ENCODE measurements around the gene BLZF1. TPM values are rescaled to one million over a fixed set of nuclear protein-coding genes. Genes with fewer than 3 reads are reported as not detected.

BLZF1 gene
- total RNA-seq, 1 experiment from 2014 or later: 57.8 TPM

DNA sequence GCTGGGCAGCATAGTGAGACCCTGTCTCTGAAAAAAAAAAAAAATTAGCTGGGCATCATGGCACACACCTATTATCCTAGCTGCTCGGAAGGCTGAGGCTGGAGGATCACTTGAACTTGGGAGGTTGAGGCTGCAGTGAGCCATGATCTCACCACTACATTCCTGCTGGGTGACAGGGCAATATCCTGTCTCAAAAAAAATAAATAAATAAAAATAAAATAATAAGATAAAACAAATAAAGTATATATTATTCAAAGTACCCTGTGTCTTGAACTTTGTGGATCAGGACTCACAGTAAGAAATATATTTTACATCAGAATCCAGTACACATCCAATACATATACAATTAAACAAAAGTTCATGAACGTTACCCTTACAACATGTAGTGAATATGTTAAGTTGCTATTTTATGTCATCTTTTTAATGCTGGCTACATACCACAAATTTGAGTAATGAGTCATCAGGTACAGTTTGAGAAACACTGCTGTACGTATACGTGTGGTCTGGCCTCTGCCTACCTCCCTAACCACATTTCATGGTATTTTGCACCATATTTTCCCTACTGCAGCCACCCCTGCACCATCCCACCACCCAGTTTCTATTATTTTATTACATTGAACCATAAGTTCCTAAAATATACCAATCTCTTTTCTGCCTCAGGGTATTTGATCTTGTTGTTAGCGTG lies 4.8 kb upstream of the BLZF1 start:
- intact Hi-C loops (cut with micrococcal nuclease): loop anchor here (10.0 kb wide), 2 partner anchors 432 to 648 kb away; partner anchors contain the start of gene METTL18
- Mint-ChIP-seq H3K4me1 (ENCODE audit: insufficient read depth, unreplicated experiment) (peaks cover 17% of the 10 kb centered on the region), H3K27me3 (ENCODE audit: insufficient read depth, unreplicated experiment) (no peaks in the 10 kb centered on the region), H3K9me3 (ENCODE audit: unreplicated experiment) (no peaks in the 10 kb centered on the region), H3K36me3 (ENCODE audit: insufficient read depth, unreplicated experiment) (no peaks in the 10 kb centered on the region), H3K4me3 (ENCODE audit: unreplicated experiment) (no peak overlapping the region), H3K27ac (ENCODE audit: low read depth, unreplicated experiment) (peak overlapping the region; percentile 80)
- ChIA-PET POLR2A (interaction anchor here (0.6 to 1.2 kb wide), 5 partner anchors 10 to 727 kb away, joined by 3 to 4 read pairs (median 3); partner anchors contain the start of gene ATP1B1), CTCF (interaction anchor here (0.9 to 3.7 kb wide), 5 partner anchors 15 to 763 kb away, joined by 3 to 32 read pairs (median 4); no protein-coding TSS in a partner anchor)
- DNase-seq (ENCODE audit: unreplicated experiment): peak; percentile 84
- TF ChIP-seq, protein P1, sequence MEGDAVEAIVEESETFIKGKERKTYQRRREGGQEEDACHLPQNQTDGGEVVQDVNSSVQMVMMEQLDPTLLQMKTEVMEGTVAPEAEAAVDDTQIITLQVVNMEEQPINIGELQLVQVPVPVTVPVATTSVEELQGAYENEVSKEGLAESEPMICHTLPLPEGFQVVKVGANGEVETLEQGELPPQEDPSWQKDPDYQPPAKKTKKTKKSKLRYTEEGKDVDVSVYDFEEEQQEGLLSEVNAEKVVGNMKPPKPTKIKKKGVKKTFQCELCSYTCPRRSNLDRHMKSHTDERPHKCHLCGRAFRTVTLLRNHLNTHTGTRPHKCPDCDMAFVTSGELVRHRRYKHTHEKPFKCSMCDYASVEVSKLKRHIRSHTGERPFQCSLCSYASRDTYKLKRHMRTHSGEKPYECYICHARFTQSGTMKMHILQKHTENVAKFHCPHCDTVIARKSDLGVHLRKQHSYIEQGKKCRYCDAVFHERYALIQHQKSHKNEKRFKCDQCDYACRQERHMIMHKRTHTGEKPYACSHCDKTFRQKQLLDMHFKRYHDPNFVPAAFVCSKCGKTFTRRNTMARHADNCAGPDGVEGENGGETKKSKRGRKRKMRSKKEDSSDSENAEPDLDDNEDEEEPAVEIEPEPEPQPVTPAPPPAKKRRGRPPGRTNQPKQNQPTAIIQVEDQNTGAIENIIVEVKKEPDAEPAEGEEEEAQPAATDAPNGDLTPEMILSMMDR (IDR thresholded peaks at IDR 0.05; ENCODE audit: unreplicated experiment): no peak
- BruUV-seq (replicated peaks): no TSS peak

DNA sequence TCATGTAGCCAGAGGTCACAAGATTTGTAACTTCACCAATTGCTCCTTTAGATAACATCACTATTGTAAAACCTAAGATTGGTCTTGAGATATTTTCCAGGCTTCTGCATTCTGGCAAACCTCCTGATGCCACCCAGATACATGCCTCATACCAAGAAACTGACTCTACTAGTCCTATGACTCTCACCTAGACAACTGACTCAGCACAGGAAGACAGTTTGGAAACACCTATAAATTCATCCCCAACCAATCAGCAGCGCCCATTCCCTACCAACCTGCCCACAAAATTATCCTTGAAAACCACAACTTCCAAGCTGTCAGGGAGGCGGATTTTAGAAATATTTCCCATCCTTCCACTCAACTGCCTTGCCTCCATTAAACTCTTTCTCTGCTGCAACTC lies 3.0 kb upstream of the BLZF1 start:
- Mint-ChIP-seq H3K27ac (ENCODE audit: low read depth, unreplicated experiment) (no peak overlapping the region), H3K36me3 (ENCODE audit: insufficient read depth, unreplicated experiment) (no peaks in the 10 kb centered on the region), H3K27me3 (ENCODE audit: insufficient read depth, unreplicated experiment) (no peaks in the 10 kb centered on the region), H3K4me1 (ENCODE audit: insufficient read depth, unreplicated experiment) (peaks cover 19% of the 10 kb centered on the region), H3K9me3 (ENCODE audit: unreplicated experiment) (no peaks in the 10 kb centered on the region), H3K4me3 (ENCODE audit: unreplicated experiment) (no peak overlapping the region)
- TF ChIP-seq, protein P1 (IDR thresholded peaks at IDR 0.05; ENCODE audit: unreplicated experiment): no peak
- DNase-seq (ENCODE audit: unreplicated experiment): peak; percentile 87
- intact Hi-C loops (cut with micrococcal nuclease): loop anchor here (5.0 to 10.0 kb wide), 4 partner anchors 253 to 728 kb away; partner anchors contain the start of gene METTL18
- CTCF ChIA-PET: interaction anchor here (0.6 to 1.2 kb wide), 5 partner anchors 9 to 765 kb away, joined by 3 to 6 read pairs (median 3); no protein-coding TSS in a partner anchor
- POLR2A ChIA-PET: interaction anchor here (0.6 to 1.9 kb wide), 12 partner anchors 9 to 728 kb away, joined by 3 to 12 read pairs (median 4); partner anchors contain the start of gene SLC19A2
- BruUV-seq (replicated peaks): no TSS peak

DNA sequence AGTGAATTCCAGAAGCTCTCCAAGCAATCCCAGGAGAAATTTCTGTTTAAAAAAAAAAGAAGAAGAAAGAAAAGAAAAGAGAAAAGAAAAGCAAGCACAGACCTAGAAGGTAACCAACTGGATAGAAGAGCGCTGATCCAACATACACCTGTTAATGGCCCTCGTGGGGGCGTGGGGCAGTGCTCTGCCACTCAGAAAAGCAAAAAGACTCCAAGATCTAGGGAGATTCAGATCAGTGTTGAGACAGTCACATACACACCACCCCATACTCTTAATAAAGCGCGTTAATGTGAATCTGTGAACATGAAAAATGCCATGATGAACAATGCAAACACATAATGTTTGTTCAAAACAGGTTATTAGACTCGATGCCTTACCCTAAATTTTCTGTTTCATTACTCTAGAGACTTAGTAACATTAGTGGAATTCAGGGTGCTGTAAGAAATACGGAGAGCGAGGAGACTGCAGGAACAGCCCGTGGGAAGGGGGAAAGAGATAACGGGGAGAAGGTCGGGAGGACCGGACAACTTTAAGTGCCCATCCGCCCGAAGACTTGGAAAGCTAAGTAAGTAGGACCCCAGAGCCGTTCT lies 804 bp upstream of the BLZF1 start:
- H3K27me3 Mint-ChIP-seq (ENCODE audit: insufficient read depth, unreplicated experiment): no peaks in the 10 kb centered on the region
- ChIA-PET POLR2A (interaction anchor here (0.6 to 4.0 kb wide), 29 partner anchors 10 to 1431 kb away, joined by 3 to 51 read pairs (median 5); partner anchors contain the start of genes ATP1B1, DCAF6, METTL18 and SLC19A2), CTCF (interaction anchor here (0.6 to 3.5 kb wide), 12 partner anchors 10 to 1019 kb away, joined by 3 to 16 read pairs (median 4); no protein-coding TSS in a partner anchor)
- H3K36me3 Mint-ChIP-seq (ENCODE audit: insufficient read depth, unreplicated experiment): peaks cover 16% of the 10 kb centered on the region
- no peak overlapping the region for H3K4me3 Mint-ChIP-seq (ENCODE audit: unreplicated experiment)
- peaks cover 24% of the 10 kb centered on the region for H3K4me1 Mint-ChIP-seq (ENCODE audit: insufficient read depth, unreplicated experiment)
- TSS peak; percentile 69 for BruUV-seq (replicated peaks)
- no peaks in the 10 kb centered on the region for H3K9me3 Mint-ChIP-seq (ENCODE audit: unreplicated experiment)
- TF ChIP-seq, protein P1 (IDR thresholded peaks at IDR 0.05; ENCODE audit: unreplicated experiment): no peak
- intact Hi-C loops (cut with micrococcal nuclease): loop anchor here (2.0 to 10.0 kb wide), 5 partner anchors 118 to 730 kb away; partner anchors contain the start of genes METTL18 and SLC19A2
- DNase-seq (ENCODE audit: unreplicated experiment): no peak
- H3K27ac Mint-ChIP-seq (ENCODE audit: low read depth, unreplicated experiment): no peak overlapping the region

DNA sequence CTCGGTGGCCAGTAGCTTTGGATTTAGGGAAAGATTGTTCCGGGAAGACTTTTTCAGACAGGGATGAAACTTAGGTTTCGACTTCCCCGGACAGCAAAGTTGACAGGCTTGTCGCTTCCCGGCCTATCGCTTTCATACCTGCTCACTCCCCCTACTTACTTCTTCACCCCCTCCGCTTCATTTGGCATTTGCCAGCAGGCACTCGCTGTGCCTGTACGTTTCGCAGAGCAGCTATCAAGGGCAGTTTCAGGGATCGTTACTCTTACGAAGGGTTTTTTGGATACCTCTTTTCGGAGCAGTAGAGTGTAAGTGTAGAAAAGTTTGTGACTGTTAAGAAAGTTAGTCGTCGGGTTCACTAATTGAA lies 393 bp downstream of the BLZF1 start:
- intact Hi-C loops (cut with micrococcal nuclease): loop anchor here (1.0 to 10.0 kb wide), 5 partner anchors 178 to 731 kb away; partner anchors contain the start of gene METTL18

More for the DNA sequence above, 393 bp downstream of the BLZF1 start:
- Mint-ChIP-seq H3K27me3 (ENCODE audit: insufficient read depth, unreplicated experiment) (no peaks in the 10 kb centered on the region), H3K4me3 (ENCODE audit: unreplicated experiment) (no peak overlapping the region), H3K27ac (ENCODE audit: low read depth, unreplicated experiment) (no peak overlapping the region), H3K4me1 (ENCODE audit: insufficient read depth, unreplicated experiment) (peaks cover 21% of the 10 kb centered on the region), H3K36me3 (ENCODE audit: insufficient read depth, unreplicated experiment) (peaks cover 26% of the 10 kb centered on the region), H3K9me3 (ENCODE audit: unreplicated experiment) (no peaks in the 10 kb centered on the region)
- DNase-seq (ENCODE audit: unreplicated experiment): no peak
- CTCF ChIA-PET: interaction anchor here (0.6 to 3.5 kb wide), 17 partner anchors 8 to 1134 kb away, joined by 3 to 16 read pairs (median 4); a partner anchor contains a TSS
- POLR2A ChIA-PET: interaction anchor here (0.6 to 4.0 kb wide), 35 partner anchors 9 to 1433 kb away, joined by 3 to 51 read pairs (median 5); partner anchors contain the start of genes ATP1B1, DCAF6, METTL18 and MPC2
- TF ChIP-seq, protein P1 (IDR thresholded peaks at IDR 0.05; ENCODE audit: unreplicated experiment): no peak
- BruUV-seq (replicated peaks): TSS peak; percentile 48

All from MCF 10A (cell line).